Neural cell (in vitro differentiated cells): ENCODE results near the gene NRXN2. TPM values are rescaled to one million over a fixed set of nuclear protein-coding genes. Genes with fewer than 3 reads are reported as not detected.

Experiments used
- H2AFZ ChIP-seq: fragments of 200-600, 300-800 bp; sonication (generic), shearing (Covaris generic); 2 replicates; pipeline ENCODE4 v1.6.0; 2014; ENCODE audit warnings: low read depth, mild to moderate bottlenecking, antibody characterized with exemption, low read length, moderate library complexity
- H3F3A ChIP-seq: fragments of 200-600 bp; shearing (Covaris generic); 2 replicates; pipeline ENCODE4 v1.6.1; 2016; ENCODE audit warnings: mild to moderate bottlenecking, moderate library complexity, mixed read lengths, antibody characterized with exemption, low read length; ENCODE audit not compliant: insufficient read depth, poor library complexity, severe bottlenecking
- H3K27ac ChIP-seq: fragments of 200-600, 300-800 bp; sonication (generic), shearing (Covaris generic); 2 replicates; pipeline ENCODE4 v1.5.1; 2014; ENCODE audit warnings: mild to moderate bottlenecking, low read length, moderate library complexity
- H3K27me3 ChIP-seq: fragments of 300-800, 200-600 bp; sonication (generic), shearing (Covaris generic); 2 replicates; pipeline ENCODE4 v1.6.0; 2014; ENCODE audit warnings: mild to moderate bottlenecking, low read depth, low read length, moderate library complexity; ENCODE audit not compliant: insufficient read depth
- H3K36me3 ChIP-seq: fragments of 300-800, 200-600 bp; sonication (generic), shearing (Covaris generic); 2 replicates; pipeline ENCODE4 v1.5.1; 2014; ENCODE audit warnings: mild to moderate bottlenecking, antibody characterized with exemption, low read length, moderate library complexity; ENCODE audit not compliant: insufficient read depth
- H3K4me2 ChIP-seq: fragments of 300-800, 200-600 bp; sonication (generic), shearing (Covaris generic); 2 replicates; pipeline ENCODE4 v1.6.0; 2014; ENCODE audit warnings: mild to moderate bottlenecking, low read length
- H3K4me3 ChIP-seq: fragments of 300-800, 200-600 bp; sonication (generic), shearing (Covaris generic); 2 replicates; pipeline ENCODE4 v1.5.1; 2014; ENCODE audit warnings: mild to moderate bottlenecking, low read length, moderate library complexity
- H3K79me2 ChIP-seq: fragments of 200-600 bp; shearing (Covaris generic); replicated peaks from 2 replicates; pipeline ENCODE4 v1.6.0; 2014; ENCODE audit warnings: mild to moderate bottlenecking, low read length, moderate library complexity; ENCODE audit not compliant: insufficient read depth
- H3K9ac ChIP-seq: fragments of 300-800, 200-600 bp; sonication (generic), shearing (Covaris generic); 2 replicates; pipeline ENCODE4 v1.6.1; 2016; ENCODE audit warnings: mild to moderate bottlenecking, low read length, mixed read lengths
- H3K9me2 ChIP-seq: fragments of 200-600 bp; shearing (Covaris generic); 2 replicates; pipeline ENCODE4 v1.6.1; 2016; ENCODE audit warnings: mild to moderate bottlenecking, low read length, mixed read lengths; ENCODE audit not compliant: insufficient read depth
- H3K9me3 ChIP-seq: fragments of 200-600, 300-800 bp; sonication (generic), shearing (Covaris generic); 2 replicates; pipeline ENCODE4 v1.6.1; 2016; ENCODE audit warnings: mild to moderate bottlenecking, mixed run types, low read length, moderate library complexity, mixed read lengths
- H4K20me1 ChIP-seq: fragments of 200-600 bp; shearing (Covaris generic); 2 replicates; pipeline ENCODE4 v1.6.1; 2016; ENCODE audit warnings: mild to moderate bottlenecking, mixed run types; ENCODE audit not compliant: insufficient read depth
- EP300 ChIP-seq: fragments of 450-650 bp; conservative IDR thresholded peaks from 2 replicates; pipeline ENCODE4 v1.6.1; 2014; ENCODE audit warnings: antibody characterized with exemption, mild to moderate bottlenecking, moderate library complexity; ENCODE audit not compliant: poor library complexity, severe bottlenecking
- EZH2 ChIP-seq: fragments of 200-600, 300-800 bp; shearing (Covaris generic), sonication (generic); IDR thresholded peaks from 2 replicates; pipeline ENCODE4 v1.6.1; 2014; ENCODE audit warnings: antibody characterized with exemption, low read length, borderline replicate concordance, mild to moderate bottlenecking; ENCODE audit not compliant: insufficient read depth, poor library complexity, severe bottlenecking
- MXI1 ChIP-seq: fragments of 450-650 bp; conservative IDR thresholded peaks from 2 replicates; pipeline ENCODE4 v1.6.1; 2014; ENCODE audit warnings: antibody characterized with exemption, mild to moderate bottlenecking; ENCODE audit not compliant: poor library complexity, severe bottlenecking
- POLR2AphosphoS5 ChIP-seq: IDR thresholded peaks from 2 replicates; pipeline ENCODE4 v1.6.1; 2012
- RAD21 ChIP-seq: fragments of 450-650 bp; conservative IDR thresholded peaks from 2 replicates; pipeline ENCODE4 v1.6.1; 2014; ENCODE audit warnings: antibody characterized with exemption, mild to moderate bottlenecking, moderate library complexity
- SMC3 ChIP-seq: fragments of 450-650 bp; conservative IDR thresholded peaks from 2 replicates; pipeline ENCODE4 v1.6.1; 2014; ENCODE audit warnings: antibody characterized with exemption, mild to moderate bottlenecking, moderate library complexity; ENCODE audit not compliant: poor library complexity
- TAF1 ChIP-seq: IDR thresholded peaks from 2 replicates; pipeline ENCODE4 v1.6.1; 2012; ENCODE audit warnings: low read depth
- polyA minus RNA-seq: library from RNA; depleted of rRNA, polyadenylated mRNA; stranded (reverse); fragments of >200 nt; gene quantifications from 2 replicates; pipeline ENCODE4 v1.2.3, GENCODE V29; 2014
- polyA plus RNA-seq: library from polyadenylated mRNA; depleted of rRNA; stranded (reverse); fragments of >200 nt; gene quantifications from 2 replicates; pipeline ENCODE4 v1.2.3, GENCODE V29; 2014
- TF ChIP-seq, protein P1 (sequence below): fragments of 450-650 bp; IDR thresholded peaks from 2 replicates; pipeline ENCODE4 v1.5.1; 2014; ENCODE audit warnings: antibody characterized with exemption, mild to moderate bottlenecking, moderate library complexity; ENCODE audit not compliant: poor library complexity, severe bottlenecking
- TF ChIP-seq, protein P2 (sequence below): IDR thresholded peaks from 2 replicates; pipeline ENCODE4 v1.6.1; 2012; ENCODE audit warnings: borderline replicate concordance

The NRXN2 gene
- polyA plus RNA-seq (68.0 and 99.8 TPM in 2 replicates), polyA minus RNA-seq (279 and 325 TPM in 2 replicates)

DNA sequence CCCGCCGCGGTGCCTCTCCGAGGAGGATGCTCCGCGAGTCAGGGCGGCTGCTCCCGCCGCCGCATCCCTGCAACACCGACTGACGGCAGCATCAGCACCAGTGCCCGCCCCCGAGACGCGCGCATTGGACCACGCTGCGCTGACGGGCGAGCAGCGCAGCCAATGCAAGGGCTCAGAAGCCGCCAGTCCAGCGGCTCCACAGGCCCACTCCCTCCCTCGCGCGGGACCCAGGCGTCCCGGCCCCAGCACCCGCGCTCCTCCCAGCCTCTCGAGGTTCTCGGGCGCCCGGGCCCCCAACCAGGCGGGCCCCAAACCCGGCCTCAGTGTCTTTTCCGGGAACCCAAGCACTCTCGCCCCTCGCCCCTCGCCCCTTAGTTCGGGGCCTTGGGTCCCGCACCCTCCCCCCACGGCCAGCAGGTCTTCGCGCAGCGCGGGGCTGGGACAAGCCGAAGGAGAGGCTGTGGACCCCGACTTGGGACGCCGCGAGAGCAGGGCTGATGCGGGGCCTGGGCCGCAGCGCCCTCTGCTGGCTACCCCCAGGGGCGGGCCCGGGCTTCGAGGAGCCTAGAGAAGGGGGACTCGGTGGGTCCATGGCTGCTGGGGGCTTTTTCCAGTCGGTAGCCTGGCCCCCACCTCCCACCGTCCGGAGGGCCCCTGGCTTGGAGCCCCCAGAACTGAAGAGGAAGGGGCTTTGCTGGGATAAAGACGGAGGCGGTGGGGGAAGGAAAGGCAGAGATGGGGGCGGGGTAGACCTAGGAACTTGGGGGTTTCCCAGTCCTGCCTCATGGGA is at the start of gene NRXN2:
Gene NRXN2 (minus strand): TSS at position 81 of the 790 bp plus-strand sequence. CDS start 9,498 bp downstream, outside the sequence.
- peak within 1 kb of the TSS; percentile 53 for H2AFZ ChIP-seq
- peak within 1 kb of the TSS; percentile 96 for H3K27ac ChIP-seq

DNA sequence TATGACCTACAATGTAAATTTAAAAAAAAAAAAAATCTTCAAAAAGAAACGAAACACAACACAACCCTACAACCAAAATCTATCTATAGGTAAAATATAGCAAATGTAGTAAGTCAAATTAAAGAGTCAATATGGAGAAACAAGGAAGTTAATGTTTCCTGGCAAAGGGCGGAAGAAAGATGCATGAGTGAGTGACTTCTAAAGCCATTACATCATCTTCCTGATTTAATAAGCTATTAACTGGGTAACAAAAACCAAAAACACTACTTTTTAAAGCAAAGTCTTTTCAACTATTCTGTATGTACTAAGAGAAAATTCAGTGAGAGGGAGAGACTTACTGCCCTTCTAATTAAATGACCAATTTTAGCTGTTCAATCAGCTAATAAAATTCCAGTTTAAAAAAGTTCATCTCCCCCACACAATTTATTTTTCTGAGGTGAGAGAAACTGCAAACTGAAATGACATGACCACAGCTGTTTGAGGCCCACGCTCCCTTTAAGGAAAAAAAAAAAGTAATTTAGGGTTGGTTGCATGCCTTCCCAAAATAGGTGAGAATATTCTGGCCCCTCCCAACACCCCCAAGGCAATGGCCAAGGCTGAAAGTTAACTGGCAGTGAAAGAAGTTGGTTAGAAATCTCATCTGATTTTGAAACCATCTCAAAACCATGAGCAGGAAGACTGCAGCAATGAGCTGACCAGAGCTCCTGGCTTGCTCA is 49.5 kb upstream of the NRXN2 start:
- H3K4me2 ChIP-seq: no peak overlapping the region
- H4K20me1 ChIP-seq: peaks cover 54% of the 10 kb centered on the region

More for the DNA sequence above, at the start of gene NRXN2:
- TF ChIP-seq EZH2: no peak
- TF ChIP-seq, protein P1, sequence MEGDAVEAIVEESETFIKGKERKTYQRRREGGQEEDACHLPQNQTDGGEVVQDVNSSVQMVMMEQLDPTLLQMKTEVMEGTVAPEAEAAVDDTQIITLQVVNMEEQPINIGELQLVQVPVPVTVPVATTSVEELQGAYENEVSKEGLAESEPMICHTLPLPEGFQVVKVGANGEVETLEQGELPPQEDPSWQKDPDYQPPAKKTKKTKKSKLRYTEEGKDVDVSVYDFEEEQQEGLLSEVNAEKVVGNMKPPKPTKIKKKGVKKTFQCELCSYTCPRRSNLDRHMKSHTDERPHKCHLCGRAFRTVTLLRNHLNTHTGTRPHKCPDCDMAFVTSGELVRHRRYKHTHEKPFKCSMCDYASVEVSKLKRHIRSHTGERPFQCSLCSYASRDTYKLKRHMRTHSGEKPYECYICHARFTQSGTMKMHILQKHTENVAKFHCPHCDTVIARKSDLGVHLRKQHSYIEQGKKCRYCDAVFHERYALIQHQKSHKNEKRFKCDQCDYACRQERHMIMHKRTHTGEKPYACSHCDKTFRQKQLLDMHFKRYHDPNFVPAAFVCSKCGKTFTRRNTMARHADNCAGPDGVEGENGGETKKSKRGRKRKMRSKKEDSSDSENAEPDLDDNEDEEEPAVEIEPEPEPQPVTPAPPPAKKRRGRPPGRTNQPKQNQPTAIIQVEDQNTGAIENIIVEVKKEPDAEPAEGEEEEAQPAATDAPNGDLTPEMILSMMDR: peak; percentile 96
- peak; percentile 69 for TF ChIP-seq TAF1
- TF ChIP-seq, protein P2, sequence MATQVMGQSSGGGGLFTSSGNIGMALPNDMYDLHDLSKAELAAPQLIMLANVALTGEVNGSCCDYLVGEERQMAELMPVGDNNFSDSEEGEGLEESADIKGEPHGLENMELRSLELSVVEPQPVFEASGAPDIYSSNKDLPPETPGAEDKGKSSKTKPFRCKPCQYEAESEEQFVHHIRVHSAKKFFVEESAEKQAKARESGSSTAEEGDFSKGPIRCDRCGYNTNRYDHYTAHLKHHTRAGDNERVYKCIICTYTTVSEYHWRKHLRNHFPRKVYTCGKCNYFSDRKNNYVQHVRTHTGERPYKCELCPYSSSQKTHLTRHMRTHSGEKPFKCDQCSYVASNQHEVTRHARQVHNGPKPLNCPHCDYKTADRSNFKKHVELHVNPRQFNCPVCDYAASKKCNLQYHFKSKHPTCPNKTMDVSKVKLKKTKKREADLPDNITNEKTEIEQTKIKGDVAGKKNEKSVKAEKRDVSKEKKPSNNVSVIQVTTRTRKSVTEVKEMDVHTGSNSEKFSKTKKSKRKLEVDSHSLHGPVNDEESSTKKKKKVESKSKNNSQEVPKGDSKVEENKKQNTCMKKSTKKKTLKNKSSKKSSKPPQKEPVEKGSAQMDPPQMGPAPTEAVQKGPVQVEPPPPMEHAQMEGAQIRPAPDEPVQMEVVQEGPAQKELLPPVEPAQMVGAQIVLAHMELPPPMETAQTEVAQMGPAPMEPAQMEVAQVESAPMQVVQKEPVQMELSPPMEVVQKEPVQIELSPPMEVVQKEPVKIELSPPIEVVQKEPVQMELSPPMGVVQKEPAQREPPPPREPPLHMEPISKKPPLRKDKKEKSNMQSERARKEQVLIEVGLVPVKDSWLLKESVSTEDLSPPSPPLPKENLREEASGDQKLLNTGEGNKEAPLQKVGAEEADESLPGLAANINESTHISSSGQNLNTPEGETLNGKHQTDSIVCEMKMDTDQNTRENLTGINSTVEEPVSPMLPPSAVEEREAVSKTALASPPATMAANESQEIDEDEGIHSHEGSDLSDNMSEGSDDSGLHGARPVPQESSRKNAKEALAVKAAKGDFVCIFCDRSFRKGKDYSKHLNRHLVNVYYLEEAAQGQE: peak; percentile 53
- TF ChIP-seq RAD21: peak; percentile 79
- peak; percentile 55 for TF ChIP-seq EP300
- peak; percentile 81 for TF ChIP-seq POLR2AphosphoS5
- TF ChIP-seq SMC3: peak; percentile 86
- peak; percentile 52 for TF ChIP-seq MXI1
- no peaks in the 10 kb centered on the region for H3K36me3 ChIP-seq
- no peaks in the 10 kb centered on the region for H3K9me2 ChIP-seq
- peak within 1 kb of the TSS; percentile 91 for H3K4me2 ChIP-seq
- no peaks in the 10 kb centered on the region for H3K27me3 ChIP-seq
- no peaks in the 10 kb centered on the region for H3K9me3 ChIP-seq
- peak within 1 kb of the TSS; percentile 97 for H3K9ac ChIP-seq
- no peaks in the 10 kb centered on the region for H3F3A ChIP-seq
- peak within 1 kb of the TSS; percentile 91 for H3K4me3 ChIP-seq
- peaks cover 43% of the 10 kb centered on the region for H3K79me2 ChIP-seq
- H4K20me1 ChIP-seq: peaks cover 6% of the 10 kb centered on the region

More for the DNA sequence above, 49.5 kb upstream of the NRXN2 start:
- no peaks in the 10 kb centered on the region for H3F3A ChIP-seq
- H3K9me3 ChIP-seq: no peaks in the 10 kb centered on the region
- peaks cover 48% of the 10 kb centered on the region for H3K36me3 ChIP-seq
- no peaks in the 10 kb centered on the region for H3K9me2 ChIP-seq
- H2AFZ ChIP-seq: no peak overlapping the region
- H3K9ac ChIP-seq: no peak overlapping the region
- no peak overlapping the region for H3K27ac ChIP-seq
- no peak overlapping the region for H3K4me3 ChIP-seq
- TF ChIP-seq EZH2: no peak
- H3K27me3 ChIP-seq: no peaks in the 10 kb centered on the region
- H3K79me2 ChIP-seq: peaks cover 63% of the 10 kb centered on the region
